HG03045 (cell line): ENCODE measurements around the gene LRRC4B.

Source experiments
- ATAC-seq: cut with Tn5 transposase; IDR thresholded peaks from one replicate; pipeline ENCODE4 v1.9.1; 2021; ENCODE audit warnings: mild to moderate bottlenecking, moderate library complexity; ENCODE audit not compliant: unreplicated experiment

LRRC4B gene

GRCh38 chr19:50554212-50554611, 14.0 kb downstream of the LRRC4B start:
- ATAC-seq, result no peak

- no peak for ATAC-seq
Measured at GRCh38 chr19:50553134-50553703, 15.0 kb downstream of the LRRC4B start.

- no peak for ATAC-seq
Measured at GRCh38 chr19:50552540-50552939, 15.7 kb downstream of the LRRC4B start.

DNA sequence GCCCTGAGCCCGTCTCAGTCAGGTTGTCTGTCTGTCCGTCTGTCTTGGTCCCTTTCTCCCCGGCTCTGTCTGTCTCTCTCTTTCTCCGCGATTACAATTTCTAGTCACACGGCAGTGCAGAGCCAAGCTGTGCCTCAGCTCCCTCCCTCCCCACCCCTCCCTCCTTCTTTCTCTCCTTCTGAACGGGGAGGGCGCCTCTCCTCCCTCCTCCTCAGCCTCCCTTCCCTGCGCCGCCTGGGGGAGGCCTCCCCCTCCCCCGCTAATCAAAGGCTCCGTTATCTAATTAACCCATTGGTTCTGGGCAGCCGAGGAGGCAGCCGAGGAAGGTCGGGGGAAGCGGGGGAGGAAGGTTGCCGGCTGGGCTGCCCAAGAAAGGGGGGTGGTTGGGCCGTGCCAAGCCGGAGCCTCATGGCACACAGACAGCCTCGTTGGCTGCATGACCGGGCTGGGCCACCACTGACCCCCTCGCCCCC, 16.5 kb downstream of the LRRC4B start:
- ATAC-seq, result no peak

DNA sequence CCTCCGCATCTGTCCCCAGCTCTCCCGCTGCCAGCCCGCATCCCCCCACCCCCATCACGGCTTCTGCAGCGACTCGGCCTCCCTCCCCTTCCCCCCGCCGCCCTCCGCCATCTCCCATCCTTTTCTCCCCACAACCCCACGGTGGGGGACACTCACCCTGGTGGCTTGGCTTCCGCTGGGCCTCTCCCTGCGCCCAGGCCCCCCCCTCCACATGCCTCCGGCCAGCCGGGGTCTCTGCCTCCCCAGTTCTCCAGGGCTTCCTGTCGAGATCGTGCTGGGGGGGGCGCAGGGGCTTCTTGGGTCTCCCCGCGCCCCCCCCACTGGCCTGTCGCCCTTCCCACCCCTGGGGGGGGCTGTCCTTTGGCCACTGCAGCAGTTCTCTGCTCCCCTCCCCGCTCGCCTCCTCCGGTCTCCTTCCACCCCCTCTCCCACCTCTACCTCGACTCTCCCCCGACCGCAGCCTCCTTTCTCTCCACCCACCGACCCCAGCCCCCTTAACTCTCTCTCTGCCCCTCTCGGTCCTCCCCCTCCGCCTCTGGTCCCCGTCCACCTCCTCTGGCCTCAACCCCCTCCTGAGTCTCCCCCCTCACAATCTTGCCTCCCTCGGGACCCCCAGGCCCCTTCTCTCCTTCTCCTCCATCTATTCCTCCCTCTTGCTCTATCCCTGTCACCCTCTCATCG, 17.1 kb downstream of the LRRC4B start:
- ATAC-seq, result no peak

DNA sequence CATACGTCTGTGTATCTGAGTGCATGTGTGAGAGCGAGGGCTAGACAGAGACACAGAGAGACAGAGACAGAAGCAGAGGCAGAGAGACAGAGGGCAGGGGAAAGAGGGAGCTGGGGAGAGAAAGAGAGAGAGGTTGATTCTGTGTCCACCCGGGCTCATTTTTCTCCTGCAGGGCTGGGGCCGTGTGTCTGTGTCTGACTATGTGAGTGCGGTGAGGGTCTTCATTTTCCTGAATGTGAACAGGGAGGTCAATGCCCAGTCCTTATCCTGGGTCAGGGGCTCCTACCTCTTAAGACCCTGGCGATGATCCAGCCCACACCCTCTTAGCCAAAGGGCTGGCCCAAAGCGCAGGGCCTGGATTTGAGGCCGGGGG, 17.7 kb downstream of the LRRC4B start:
- no peak for ATAC-seq

- ATAC-seq, result no peak
Measured at GRCh38 chr19:50549927-50550593, 18.2 kb downstream of the LRRC4B start.

- no peak for ATAC-seq
Measured at GRCh38 chr19:50549059-50549926, 18.9 kb downstream of the LRRC4B start.

DNA sequence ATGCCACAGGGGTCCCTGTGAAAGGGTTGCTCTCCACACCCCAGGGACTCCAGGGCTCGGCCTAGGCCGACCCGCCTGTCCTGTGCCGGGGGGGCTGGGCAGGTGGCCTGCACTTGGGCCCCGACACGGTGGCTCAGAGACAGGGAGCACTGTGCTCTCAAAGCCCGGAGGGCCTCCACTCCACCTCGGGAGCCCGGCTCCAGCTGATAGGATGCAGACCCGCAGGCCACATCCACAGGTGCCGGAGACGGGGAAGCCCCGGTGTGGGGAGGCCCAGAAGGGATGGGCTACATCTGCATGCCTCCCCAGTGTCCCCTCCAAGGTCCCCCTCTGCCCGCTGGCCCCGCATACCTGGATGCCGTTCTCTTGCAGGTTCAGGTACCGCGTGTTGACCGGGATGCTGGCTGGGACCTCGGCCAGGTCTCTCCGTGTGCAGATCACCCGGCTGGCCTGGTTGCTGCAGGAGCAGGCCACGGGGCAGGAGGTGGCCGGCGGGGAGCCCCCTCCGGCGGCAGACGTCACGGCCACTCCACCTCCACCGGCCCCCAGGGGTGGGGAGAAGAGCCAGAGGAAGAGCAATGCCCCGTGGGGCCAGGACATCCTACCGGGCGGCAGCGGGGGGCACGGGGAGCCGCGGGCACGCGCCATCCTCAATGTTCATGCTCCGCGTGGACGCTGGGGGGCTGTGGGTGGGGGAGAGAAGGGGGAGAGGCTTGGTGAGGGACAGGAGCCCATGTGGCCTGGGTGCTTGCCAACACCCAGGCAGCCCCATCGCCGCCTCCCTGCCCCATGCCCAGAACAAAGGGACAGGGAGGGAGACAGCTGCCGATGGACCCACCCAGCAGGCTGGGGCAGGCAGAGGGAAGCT, 19.8 kb downstream of the LRRC4B start:
- no peak for ATAC-seq

DNA sequence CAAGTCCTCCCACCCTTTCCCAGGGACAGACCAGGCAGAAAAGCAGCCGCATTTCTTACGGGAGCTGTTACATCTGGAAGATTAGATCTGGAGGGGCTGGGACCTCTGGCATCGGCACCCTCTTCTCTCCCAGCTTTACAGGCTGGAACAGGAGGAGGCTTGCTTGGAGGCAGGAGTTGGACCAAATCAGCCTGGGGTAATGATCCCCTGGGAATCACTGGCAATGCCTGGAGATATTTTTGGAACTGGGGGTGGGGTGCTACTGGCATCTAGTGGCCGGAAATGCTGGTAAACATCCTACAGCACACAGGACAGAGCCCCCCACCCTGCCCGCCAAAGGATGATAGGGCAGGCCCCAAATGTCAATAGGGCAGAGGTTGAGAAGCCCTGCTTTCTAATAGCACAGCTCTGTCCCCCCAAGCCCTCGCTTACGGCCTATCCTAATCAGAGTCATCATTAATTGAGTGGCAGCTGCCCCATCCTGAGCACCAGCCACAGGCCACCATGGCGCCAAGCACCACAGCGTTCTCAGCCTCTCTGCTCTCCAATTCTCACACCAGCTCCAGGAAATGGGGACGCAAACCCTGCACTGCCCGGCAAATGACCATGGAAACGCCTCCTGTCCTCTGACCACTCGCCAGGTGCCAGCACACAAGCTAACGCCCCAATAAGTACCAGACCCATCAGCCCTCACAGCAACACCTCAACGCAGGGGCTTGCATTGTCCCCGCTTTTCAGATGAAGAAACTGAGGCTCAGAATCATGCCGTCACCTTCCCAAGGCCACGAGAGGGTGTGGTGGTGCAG, 20.6 kb downstream of the LRRC4B start:
- no peak for ATAC-seq

DNA sequence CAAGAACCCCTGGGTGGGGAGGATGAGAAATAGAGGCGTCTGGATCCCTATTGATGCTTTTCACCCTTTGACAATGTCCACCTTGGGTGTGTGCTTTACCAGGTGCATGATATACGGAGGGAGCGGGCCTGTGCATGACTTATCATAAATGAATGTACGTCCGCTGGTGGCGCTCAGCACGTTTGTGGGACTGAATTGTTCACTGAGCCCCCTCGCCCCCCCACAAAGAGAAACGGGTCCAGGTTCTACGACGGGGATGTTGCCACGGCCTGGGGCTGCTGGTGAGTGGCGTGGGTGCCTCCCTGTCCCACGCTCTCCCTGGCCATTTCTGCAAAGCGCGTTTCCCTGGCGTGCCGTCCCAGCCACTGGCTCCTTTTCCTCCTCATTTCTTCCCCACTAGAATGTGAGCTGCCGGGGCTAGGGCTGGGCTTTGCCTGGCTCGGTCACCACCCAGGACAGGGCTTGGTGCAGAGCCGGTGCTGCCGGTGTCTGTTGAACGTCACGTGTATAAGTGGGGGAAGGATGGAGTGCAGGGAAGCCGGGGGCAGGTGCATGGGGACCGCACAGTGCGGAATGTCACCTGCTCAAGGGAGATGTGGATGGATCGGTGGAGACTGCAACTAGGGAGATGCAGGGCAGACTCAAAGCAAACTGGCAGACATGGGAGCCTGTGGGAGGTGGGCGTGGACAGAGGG, 21.6 kb downstream of the LRRC4B start:
- no peak for ATAC-seq

GRCh38 chr19:50542943-50543342, 25.3 kb downstream of the LRRC4B start:
- no peak for ATAC-seq

DNA sequence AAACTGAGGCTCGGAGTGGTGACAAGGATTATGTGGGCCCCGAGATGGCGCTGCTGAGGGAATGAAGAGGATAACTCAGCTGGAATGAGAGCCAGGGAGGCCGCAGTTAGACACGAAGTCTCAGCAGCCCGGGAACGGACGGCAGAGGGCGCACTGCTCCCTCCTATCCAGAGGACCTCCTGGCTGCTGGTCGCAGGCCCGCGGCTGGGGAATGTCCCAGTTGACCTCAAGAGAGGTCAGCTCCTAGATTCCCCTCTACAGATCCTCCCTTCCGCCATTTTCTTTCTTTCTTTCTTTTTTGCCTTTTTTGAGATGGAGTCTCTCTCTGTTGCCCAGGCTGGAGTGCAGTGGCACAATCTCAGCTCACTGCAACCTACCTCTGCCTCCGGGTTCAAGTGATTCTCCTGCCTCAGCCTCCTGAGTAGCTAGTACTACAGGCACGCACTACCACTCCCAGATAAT, 30.4 kb downstream of the LRRC4B start:
- ATAC-seq, result no peak

DNA sequence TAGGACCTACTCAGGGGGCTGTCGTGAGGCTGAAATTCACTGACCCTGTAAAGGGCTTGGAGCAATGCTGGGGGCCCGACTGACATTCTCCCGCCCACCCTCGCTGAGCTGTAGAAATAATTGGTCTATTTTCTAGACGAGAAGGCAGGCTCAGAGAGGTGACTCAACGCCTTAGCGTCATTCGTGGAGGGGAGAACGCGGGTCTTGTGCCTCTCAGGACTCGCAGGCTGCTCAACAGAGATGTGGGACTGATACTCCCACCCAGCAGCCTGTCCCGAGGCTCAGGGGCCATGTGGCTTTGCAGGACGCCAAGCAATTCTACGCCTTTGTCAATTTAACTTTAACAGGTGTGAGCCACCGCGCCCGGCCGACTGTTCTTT, 30.9 kb downstream of the LRRC4B start:
- ATAC-seq, result no peak

GRCh38 chr19:50536662-50537305, 31.5 kb downstream of the LRRC4B start:
- ATAC-seq, result no peak

DNA sequence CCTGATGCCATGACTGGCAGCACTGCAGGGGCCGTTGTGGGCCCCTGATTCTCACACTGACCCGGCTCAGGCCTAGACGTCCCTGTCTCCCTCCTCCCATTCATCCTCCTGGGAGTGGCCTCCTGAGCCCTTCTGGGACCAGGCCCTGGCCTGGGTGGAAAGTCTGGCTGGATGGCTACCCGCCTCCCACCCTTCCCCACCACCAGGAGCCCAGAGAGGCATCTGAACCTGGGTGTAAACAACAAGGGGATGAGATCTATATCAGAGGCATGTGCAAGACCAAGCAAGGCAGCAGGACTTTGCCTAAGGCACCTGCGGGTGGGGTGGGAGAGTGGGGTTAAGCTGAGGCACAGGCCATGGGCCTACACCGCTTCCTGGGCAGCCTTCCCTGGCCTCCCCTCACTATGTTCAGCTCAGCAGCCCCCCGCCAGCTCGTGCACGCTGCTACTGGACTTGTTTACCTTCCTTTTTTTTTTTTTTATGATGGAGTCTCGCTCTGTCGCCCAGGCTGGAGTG, 32.5 kb downstream of the LRRC4B start:
- no peak for ATAC-seq

DNA sequence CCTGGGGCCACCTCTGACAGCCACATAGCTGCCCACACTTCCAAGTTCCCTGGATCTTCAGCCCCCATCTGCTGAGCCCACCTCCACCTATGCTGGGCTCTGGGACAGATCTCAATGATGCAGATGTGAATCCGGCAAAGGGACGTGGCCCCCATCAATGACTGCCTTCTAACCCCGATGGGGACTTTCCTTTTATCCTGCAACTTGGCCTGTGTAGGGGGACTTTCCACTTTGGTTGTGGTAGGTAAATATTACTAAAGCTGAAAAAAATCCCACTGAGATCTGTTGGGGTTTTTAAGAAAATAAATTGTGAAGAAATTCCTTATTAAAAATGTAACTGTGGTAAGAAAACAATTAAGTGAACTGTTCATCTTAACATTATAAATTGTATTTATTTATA, 33.8 kb downstream of the LRRC4B start:
- no peak for ATAC-seq

- ATAC-seq, result no peak
Measured at GRCh38 chr19:50532952-50533351, 35.3 kb downstream of the LRRC4B start.
